SK-N-SH treated with all-trans-retinoic acid at 6 μM for 48 hours (cell line): ENCODE measurements around the gene CFAP299.

ENCODE experiments used
- ISL1 ChIP-seq: fragments of 250-450 bp; sonication (Bioruptor Pico); IDR thresholded peaks from 2 replicates; pipeline ENCODE4 v2.1.2; 2022; ENCODE audit warnings: mild to moderate bottlenecking, moderate library complexity
- RARB ChIP-seq: fragments of 250-450 bp; sonication (Bioruptor Pico); IDR thresholded peaks from 2 replicates; pipeline ENCODE4 v1.8.0; 2021; ENCODE audit warnings: mild to moderate bottlenecking, moderate library complexity
- ZFP3 ChIP-seq: fragments of 250-450 bp; sonication (Bioruptor Pico); IDR thresholded peaks from 2 replicates; pipeline ENCODE4 v1.5.0; 2020; ENCODE audit warnings: mild to moderate bottlenecking, moderate library complexity
- ZNF8 ChIP-seq: fragments of 450-650 bp; formaldehyde crosslinking; IDR thresholded peaks from 2 replicates; pipeline ENCODE4 v1.5.0; 2020; ENCODE audit warnings: mild to moderate bottlenecking, moderate library complexity
- TF ChIP-seq, protein P1 (sequence below): fragments of 250-450 bp; sonication (Bioruptor Pico); IDR thresholded peaks from 2 replicates; pipeline ENCODE4 v1.5.0; 2020; ENCODE audit warnings: mild to moderate bottlenecking, moderate library complexity
- TF ChIP-seq, protein P2 (sequence below): fragments of 250-450 bp; sonication (Bioruptor Pico); IDR thresholded peaks from 2 replicates; pipeline ENCODE4 v1.8.0; 2020; ENCODE audit warnings: mild to moderate bottlenecking, moderate library complexity, borderline replicate concordance
- TF ChIP-seq, protein P3 (sequence below): fragments of 250-450 bp; sonication (Bioruptor Pico); IDR thresholded peaks from 2 replicates; pipeline ENCODE4 v1.5.1; 2020; ENCODE audit warnings: low read depth, mild to moderate bottlenecking, moderate library complexity

DNA sequence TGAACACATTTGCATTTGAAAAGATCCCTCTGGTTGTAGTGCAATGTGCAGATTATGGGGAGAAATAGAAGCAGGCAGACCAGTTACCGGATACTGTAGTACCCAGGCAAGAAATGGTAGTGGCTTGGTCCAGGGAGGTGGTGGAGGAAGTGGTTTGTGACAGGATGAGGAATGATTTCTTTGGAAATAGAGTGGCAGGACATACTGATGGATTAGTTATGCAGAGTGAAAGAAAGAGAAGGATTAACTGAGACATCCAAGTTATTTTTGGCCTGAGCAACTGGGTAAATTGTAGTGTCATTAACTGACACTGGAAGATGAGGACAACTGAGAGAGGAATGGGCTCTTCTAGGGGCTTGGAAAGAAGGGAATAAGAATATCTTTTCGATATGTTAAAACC lies 139.7 kb downstream of the CFAP299 start:
- TF ChIP-seq RARB (CRISPR knock-in tag) (no peak), ZNF8 (CRISPR knock-in tag) (no peak), ISL1 (no peak), ZFP3 (CRISPR knock-in tag) (no peak)
- TF ChIP-seq, protein P1, sequence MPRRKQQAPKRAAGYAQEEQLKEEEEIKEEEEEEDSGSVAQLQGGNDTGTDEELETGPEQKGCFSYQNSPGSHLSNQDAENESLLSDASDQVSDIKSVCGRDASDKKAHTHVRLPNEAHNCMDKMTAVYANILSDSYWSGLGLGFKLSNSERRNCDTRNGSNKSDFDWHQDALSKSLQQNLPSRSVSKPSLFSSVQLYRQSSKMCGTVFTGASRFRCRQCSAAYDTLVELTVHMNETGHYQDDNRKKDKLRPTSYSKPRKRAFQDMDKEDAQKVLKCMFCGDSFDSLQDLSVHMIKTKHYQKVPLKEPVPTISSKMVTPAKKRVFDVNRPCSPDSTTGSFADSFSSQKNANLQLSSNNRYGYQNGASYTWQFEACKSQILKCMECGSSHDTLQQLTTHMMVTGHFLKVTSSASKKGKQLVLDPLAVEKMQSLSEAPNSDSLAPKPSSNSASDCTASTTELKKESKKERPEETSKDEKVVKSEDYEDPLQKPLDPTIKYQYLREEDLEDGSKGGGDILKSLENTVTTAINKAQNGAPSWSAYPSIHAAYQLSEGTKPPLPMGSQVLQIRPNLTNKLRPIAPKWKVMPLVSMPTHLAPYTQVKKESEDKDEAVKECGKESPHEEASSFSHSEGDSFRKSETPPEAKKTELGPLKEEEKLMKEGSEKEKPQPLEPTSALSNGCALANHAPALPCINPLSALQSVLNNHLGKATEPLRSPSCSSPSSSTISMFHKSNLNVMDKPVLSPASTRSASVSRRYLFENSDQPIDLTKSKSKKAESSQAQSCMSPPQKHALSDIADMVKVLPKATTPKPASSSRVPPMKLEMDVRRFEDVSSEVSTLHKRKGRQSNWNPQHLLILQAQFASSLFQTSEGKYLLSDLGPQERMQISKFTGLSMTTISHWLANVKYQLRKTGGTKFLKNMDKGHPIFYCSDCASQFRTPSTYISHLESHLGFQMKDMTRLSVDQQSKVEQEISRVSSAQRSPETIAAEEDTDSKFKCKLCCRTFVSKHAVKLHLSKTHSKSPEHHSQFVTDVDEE (CRISPR knock-in tag) = no peak
- TF ChIP-seq, protein P2, sequence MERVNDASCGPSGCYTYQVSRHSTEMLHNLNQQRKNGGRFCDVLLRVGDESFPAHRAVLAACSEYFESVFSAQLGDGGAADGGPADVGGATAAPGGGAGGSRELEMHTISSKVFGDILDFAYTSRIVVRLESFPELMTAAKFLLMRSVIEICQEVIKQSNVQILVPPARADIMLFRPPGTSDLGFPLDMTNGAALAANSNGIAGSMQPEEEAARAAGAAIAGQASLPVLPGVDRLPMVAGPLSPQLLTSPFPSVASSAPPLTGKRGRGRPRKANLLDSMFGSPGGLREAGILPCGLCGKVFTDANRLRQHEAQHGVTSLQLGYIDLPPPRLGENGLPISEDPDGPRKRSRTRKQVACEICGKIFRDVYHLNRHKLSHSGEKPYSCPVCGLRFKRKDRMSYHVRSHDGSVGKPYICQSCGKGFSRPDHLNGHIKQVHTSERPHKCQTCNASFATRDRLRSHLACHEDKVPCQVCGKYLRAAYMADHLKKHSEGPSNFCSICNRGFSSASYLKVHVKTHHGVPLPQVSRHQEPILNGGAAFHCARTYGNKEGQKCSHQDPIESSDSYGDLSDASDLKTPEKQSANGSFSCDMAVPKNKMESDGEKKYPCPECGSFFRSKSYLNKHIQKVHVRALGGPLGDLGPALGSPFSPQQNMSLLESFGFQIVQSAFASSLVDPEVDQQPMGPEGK (CRISPR knock-in tag) = no peak
- TF ChIP-seq, protein P3, sequence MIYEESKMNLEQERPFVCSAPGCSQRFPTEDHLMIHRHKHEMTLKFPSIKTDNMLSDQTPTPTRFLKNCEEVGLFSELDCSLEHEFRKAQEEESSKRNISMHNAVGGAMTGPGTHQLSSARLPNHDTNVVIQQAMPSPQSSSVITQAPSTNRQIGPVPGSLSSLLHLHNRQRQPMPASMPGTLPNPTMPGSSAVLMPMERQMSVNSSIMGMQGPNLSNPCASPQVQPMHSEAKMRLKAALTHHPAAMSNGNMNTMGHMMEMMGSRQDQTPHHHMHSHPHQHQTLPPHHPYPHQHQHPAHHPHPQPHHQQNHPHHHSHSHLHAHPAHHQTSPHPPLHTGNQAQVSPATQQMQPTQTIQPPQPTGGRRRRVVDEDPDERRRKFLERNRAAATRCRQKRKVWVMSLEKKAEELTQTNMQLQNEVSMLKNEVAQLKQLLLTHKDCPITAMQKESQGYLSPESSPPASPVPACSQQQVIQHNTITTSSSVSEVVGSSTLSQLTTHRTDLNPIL (CRISPR knock-in tag) = no peak
